ENCODE results near the gene RFNG. TPM values are rescaled to one million over a fixed set of nuclear protein-coding genes. Genes with fewer than 3 reads are reported as not detected.
A peak's percentile ranks its signal among the peaks of the same experiment; 100 is the strongest.

Gene RFNG
- total RNA-seq, 6 experiments from 2014 or later = 29.9 to 53.3 (median 43.7) TPM

GRCh38 chr17:82061047-82061925 is 9.7 kb upstream of the RFNG start:
- H3K36me3 ChIP-seq = peaks cover 0 to 52% (median 4%) of the 10 kb centered on the region in 4 donors
- no peak for ATAC-seq

GRCh38 chr17:82060614-82061013 is 9.0 kb upstream of the RFNG start:
- H3K9me3 ChIP-seq = no peaks in the 10 kb centered on the region
- DNase-seq (peak in 1 of 3 donors; percentile 47), ATAC-seq (no peak)
- H3K27ac ChIP-seq = no peak overlapping the region
- H3K4me3 ChIP-seq = no peak overlapping the region
- intact Hi-C loops (cut with DNase I) = no loop called here
- peaks cover 0 to 57% (median 4%) of the 10 kb centered on the region in 4 donors for H3K36me3 ChIP-seq
- TF ChIP-seq CTCF (IDR thresholded peaks at IDR 0.05) = no peak
- no peak for TF ChIP-seq POLR2A (IDR thresholded peaks at IDR 0.05)
- no CpG with 5 or more reads among the region's 14 CpGs for WGBS (ENCODE audit: insufficient coverage, low coverage, low lambda C conversion rate, missing lambda C conversion rate)
- no peaks in the 10 kb centered on the region for H3K27me3 ChIP-seq
- peaks cover 0 to 17% (median 6%) of the 10 kb centered on the region in 4 donors for H3K4me1 ChIP-seq

More at GRCh38 chr17:82061047-82061925, 9.7 kb upstream of the RFNG start:
- 90% methylated on average over 2 of the region's 34 CpGs for WGBS (ENCODE audit: insufficient coverage, low coverage, low lambda C conversion rate, missing lambda C conversion rate)
- Histone ChIP-seq H3K4me1 (peaks cover 0 to 17% (median 6%) of the 10 kb centered on the region in 4 donors), H3K4me3 (no peak overlapping the region), H3K27me3 (no peaks in the 10 kb centered on the region), H3K9me3 (no peaks in the 10 kb centered on the region), H3K27ac (no peak overlapping the region)
- DNase-seq = peak in 1 of 3 donors; percentile 50
- intact Hi-C loops (cut with DNase I) = no loop called here
- no peak for TF ChIP-seq POLR2A (IDR thresholded peaks at IDR 0.05)
- TF ChIP-seq CTCF (IDR thresholded peaks at IDR 0.05) = no peak

- Histone ChIP-seq H3K36me3 (peaks cover 0 to 59% (median 4%) of the 10 kb centered on the region in 4 donors), H3K9me3 (no peaks in the 10 kb centered on the region), H3K27me3 (no peaks in the 10 kb centered on the region), H3K4me3 (no peak overlapping the region), H3K27ac (no peak overlapping the region), H3K4me1 (peaks cover 0 to 17% (median 6%) of the 10 kb centered on the region in 4 donors)
- DNase-seq (peak in 1 of 3 donors; percentile 37), ATAC-seq (no peak)
- 77% methylated on average over 4 of the region's 16 CpGs for WGBS (ENCODE audit: insufficient coverage, low coverage, low lambda C conversion rate, missing lambda C conversion rate)
- no peak for TF ChIP-seq POLR2A (IDR thresholded peaks at IDR 0.05)
- no peak for TF ChIP-seq CTCF (IDR thresholded peaks at IDR 0.05)
- intact Hi-C loops (cut with DNase I) = no loop called here
Observed at GRCh38 chr17:82060001-82060380, 8.4 kb upstream of the RFNG start.

GRCh38 chr17:82059272-82060000 is 7.8 kb upstream of the RFNG start:
- Histone ChIP-seq H3K36me3 (peaks cover 0 to 63% (median 4%) of the 10 kb centered on the region in 4 donors), H3K4me1 (peaks cover 0 to 13% (median 6%) of the 10 kb centered on the region in 4 donors)
- 80% methylated on average over 2 of the region's 19 CpGs for WGBS (ENCODE audit: insufficient coverage, low coverage, low lambda C conversion rate, missing lambda C conversion rate)

More at GRCh38 chr17:82059272-82060000, 7.8 kb upstream of the RFNG start:
- TF ChIP-seq POLR2A (IDR thresholded peaks at IDR 0.05) = no peak
- no peak for TF ChIP-seq CTCF (IDR thresholded peaks at IDR 0.05)
- DNase-seq (peak in 1 of 3 donors; percentile 49), ATAC-seq (no peak)
- Histone ChIP-seq H3K9me3 (no peaks in the 10 kb centered on the region), H3K27me3 (no peaks in the 10 kb centered on the region), H3K27ac (no peak overlapping the region), H3K4me3 (no peak overlapping the region)
- intact Hi-C loops (cut with DNase I) = no loop called here

Data from right lobe of liver (tissue), 6 donors.